K562 (cell line): ENCODE data around the gene SFXN2. TPM values are rescaled to one million over a fixed set of nuclear protein-coding genes. Genes with fewer than 3 reads are reported as not detected.

ENCODE experiments used
- ATAC-seq: fragments of 200-7000 bp; cut with Tn5 transposase; 3 replicates; pipeline ENCODE4 v1.9.1; 2020; ENCODE audit warnings: moderate library complexity
- BruUV-seq: library from RNA; stranded (reverse); fragments of 400-500 nt; replicated peaks from 2 replicates; lab custom pipeline; 2021; lab: Mats Ljungman, UMichigan
- CTCF ChIA-PET: fragments of 300-600 bp; formaldehyde crosslinking; extraction: SDS; loops from one replicate; lab custom pipeline; 2021; ENCODE audit warnings: low intra/inter-chr PET ratio; lab: Yijun Ruan, JAX
- POLR2A ChIA-PET: fragments of 300-600, 350-650 bp; sonication (Branson Sonifier 250); formaldehyde crosslinking; extraction: SDS; loops from one replicate; lab custom pipeline; 2021; ENCODE audit warnings: antibody characterized with exemption, inconsistent platforms; lab: Yijun Ruan, JAX
- DNase-seq, 4 experiments: peaks; one replicate each; pipeline versions ENCODE4 v3.0.0 to v3.0.0-alpha.2; 2011 to 2018; ENCODE audit warnings: low spot score in 3 of 4, mixed read lengths in 3 of 4; ENCODE audit errors: extremely low read depth in 1 of 4
- FAIRE-seq: peaks from 2 replicates; lab custom pipeline; 2011; peaks lifted over from hg19 to GRCh38; lab: Jason Lieb, UNC
- H2AFZ ChIP-seq: 2 replicates; pipeline ENCODE4 v1.6.0; 2011; ENCODE audit warnings: low read depth, low read length, control low read depth, inconsistent platforms
- H3K27ac ChIP-seq: fragments of 200-600 bp; 3 replicates; pipeline ENCODE4 v1.8.0; 2011; ENCODE audit warnings: low read depth, mild to moderate bottlenecking, control low read depth, inconsistent platforms, low read length, moderate library complexity, mixed read lengths; ENCODE audit errors: extremely low read depth
- H3K27me3 ChIP-seq, 2 experiments: fragments of 300-600 bp in 1 of 2; 2 replicates in 1 of 2; 3 replicates in 1 of 2; pipeline versions ENCODE4 v1.6.0 to v1.8.0; 2011; ENCODE audit warnings: inconsistent platforms in 2 of 2, low read length in 2 of 2, mild to moderate bottlenecking in 1 of 2, mixed read lengths in 1 of 2, moderate library complexity in 1 of 2; ENCODE audit not compliant: control insufficient read depth in 2 of 2, insufficient read depth in 2 of 2
- H3K36me3 ChIP-seq: fragments of 300-600 bp; 3 replicates; pipeline ENCODE4 v1.8.0; 2011; ENCODE audit warnings: mild to moderate bottlenecking, low read length, inconsistent platforms; ENCODE audit not compliant: control insufficient read depth, insufficient read depth
- H3K4me1 ChIP-seq, 2 experiments: fragments of 200-600 bp in 1 of 2; replicated peaks in 1 of 2; 2 replicates in 1 of 2; 3 replicates in 1 of 2; pipeline versions ENCODE4 v1.5.1 to v1.8.0; 2011; ENCODE audit warnings: inconsistent platforms in 2 of 2, low read length in 2 of 2, mild to moderate bottlenecking in 1 of 2, mixed read lengths in 1 of 2, moderate library complexity in 1 of 2; ENCODE audit not compliant: control insufficient read depth in 2 of 2, insufficient read depth in 2 of 2
- H3K4me2 ChIP-seq: 2 replicates; pipeline ENCODE4 v1.6.1; 2011; ENCODE audit warnings: low read length, control low read depth, inconsistent platforms, mixed read lengths; ENCODE audit not compliant: insufficient read depth
- H3K4me3 ChIP-seq: fragments of 200-600 bp; sonication (generic), shearing (Covaris generic); 2 replicates; pipeline ENCODE4 v1.5.1; 2016; ENCODE audit warnings: control low read depth, inconsistent platforms
- H3K79me2 ChIP-seq: fragments of 200-600 bp; 3 replicates; pipeline ENCODE4 v1.8.0; 2011; ENCODE audit warnings: low read length, inconsistent platforms; ENCODE audit not compliant: control insufficient read depth, insufficient read depth
- H3K9ac ChIP-seq, 2 experiments: 2 replicates each; pipeline versions ENCODE4 v1.6.0 to v1.6.1; 2011; ENCODE audit warnings: low read depth in 2 of 2, low read length in 2 of 2, control low read depth in 1 of 2, inconsistent platforms in 1 of 2, mild to moderate bottlenecking in 1 of 2, mixed read lengths in 1 of 2; ENCODE audit not compliant: insufficient read depth in 1 of 2
- H3K9me1 ChIP-seq: one replicate; pipeline ENCODE4 v1.6.0; 2011; ENCODE audit warnings: inconsistent platforms, mild to moderate bottlenecking, low read length, moderate library complexity; ENCODE audit not compliant: control insufficient read depth, insufficient read depth
- H3K9me3 ChIP-seq: replicated peaks from 2 replicates; pipeline ENCODE4 v1.5.1; 2011; ENCODE audit warnings: low read depth, low read length, inconsistent platforms; ENCODE audit not compliant: control insufficient read depth, insufficient read depth
- H4K20me1 ChIP-seq: replicated peaks from 2 replicates; pipeline ENCODE4 v1.6.1; 2011; ENCODE audit warnings: low read length, inconsistent platforms, mixed read lengths; ENCODE audit not compliant: control insufficient read depth, insufficient read depth
- AFF1 ChIP-seq, 2 experiments: fragments of 450-650 bp; IDR thresholded peaks; 2 replicates each; pipeline ENCODE4 v1.6.1; 2018; ENCODE audit warnings: mild to moderate bottlenecking in 2 of 2, low read depth in 1 of 2; ENCODE audit not compliant: partially characterized antibody in 2 of 2
- MAFG ChIP-seq: fragments of 450-650 bp; conservative IDR thresholded peaks from 2 replicates; pipeline ENCODE4 v1.6.1; 2016; ENCODE audit warnings: missing genetic modification characterization, missing compliant biosample characterization
- PHB ChIP-seq: fragments of 250-450 bp; sonication (Bioruptor Pico); IDR thresholded peaks from 2 replicates; pipeline ENCODE4 v1.5.0; 2021
- ZNF644 ChIP-seq: fragments of 200-800 bp; sonication (Bioruptor generic); IDR thresholded peaks from 2 replicates; pipeline ENCODE4 v1.6.1; 2016; ENCODE audit warnings: low read depth, missing genetic modification characterization, missing compliant biosample characterization
- WGBS: fragments of 100-300 bp; shearing (Covaris generic); methylation state at CpG from one replicate; pipeline ENCODE4 v1.1.6; 2016; ENCODE audit warnings: low coverage, mixed read lengths; ENCODE audit not compliant: insufficient coverage; ENCODE audit errors: missing lambda C conversion rate; 5-methylcytosine and 5-hydroxymethylcytosine counted together
- in situ Hi-C: fragments of 300-500 bp; cut with MboI; formaldehyde crosslinking; loops from 4 replicates; pipeline ENCODE4 v1.15.0; 2018; ENCODE audit warnings: inconsistent platforms, mixed read lengths
- intact Hi-C: fragments of 100-400 bp; cut with micrococcal nuclease; formaldehyde crosslinking; loops from 2 replicates; pipeline ENCODE4 v1.14.2; 2022
- polyA plus RNA-seq, 8 experiments: library from polyadenylated mRNA; depleted of rRNA in 4 of 8; stranded (reverse) in 5 of 8; unstranded in 3 of 8; fragments of >200 nt; fragmentation: Nextera tagmentation in 2 of 8; fragmentation: Illumina TruSeq in 1 of 8; extraction: Ambion mirVana in 2 of 8; extraction: Trizol in 1 of 8; gene quantifications; 2 replicates each; pipeline versions ENCODE4 v1.2.1 to v1.2.3, GENCODE V29; 2011 to 2014; ENCODE audit warnings: inconsistent platforms in 1 of 8, missing spikeins in 1 of 8
- total RNA-seq, 7 experiments: library from RNA; depleted of rRNA in 6 of 7; stranded (reverse); fragments of >200 nt in 6 of 7; fragmentation: Illumina TruSeq in 2 of 7; extraction: Trizol in 2 of 7; gene quantifications; 2 replicates each; pipeline versions ENCODE4 v1.2.1 to v1.2.3, GENCODE V29; 2011 to 2021; ENCODE audit warnings: low replicate concordance in 1 of 7

The SFXN2 gene
- total and polyA plus RNA-seq, 9 of the 15 experiments (the other 6 are each of a cell fraction or from before 2014, with no cell fraction given): 7.3 to 23.8 (median 15.7) TPM

GRCh38 chr10:102732661-102733060, 18.2 kb downstream of the SFXN2 start:
- 86% methylated on average over 1 of the region's 1 CpG for WGBS
- Histone ChIP-seq H2AFZ (no peak overlapping the region), H3K9me3 (no peaks in the 10 kb centered on the region), H4K20me1 (no peaks in the 10 kb centered on the region), H3K4me3 (no peak overlapping the region), H3K4me2 (no peak overlapping the region), H3K27me3 (no peaks in the 10 kb centered on the region), H3K9ac (no peak overlapping the region), H3K27ac (no peak overlapping the region), H3K79me2 (no peaks in the 10 kb centered on the region), H3K36me3 (peaks cover 61% of the 10 kb centered on the region), H3K4me1 (peaks cover 11 to 15% of the 10 kb centered on the region in 2 experiments; a peak in 4 of 5 replicates), H3K9me1 (no peaks in the 10 kb centered on the region)
- no peak for TF ChIP-seq MAFG (tag)
- no peak for TF ChIP-seq ZNF644 (tag)
- TF ChIP-seq AFF1 (IDR thresholded peaks at IDR 0.05; ENCODE audit: low read depth in 1 of 2, partially characterized antibody in 2 of 2): no peak
- TF ChIP-seq PHB (CRISPR knock-in tag): no peak
- ATAC-seq (no peak), DNase-seq (no peak), FAIRE-seq (no peak)
- BruUV-seq: no TSS peak
- POLR2A ChIA-PET: interaction anchor here (0.7 kb wide), 1 partner anchor 296 kb away, joined by 3 read pairs; no protein-coding TSS in a partner anchor
- in situ Hi-C loops: no loop called here
- CTCF ChIA-PET: no interaction called here
- intact Hi-C loops: no loop called here
